ENCODE measurements around the gene MED12.

DNA sequence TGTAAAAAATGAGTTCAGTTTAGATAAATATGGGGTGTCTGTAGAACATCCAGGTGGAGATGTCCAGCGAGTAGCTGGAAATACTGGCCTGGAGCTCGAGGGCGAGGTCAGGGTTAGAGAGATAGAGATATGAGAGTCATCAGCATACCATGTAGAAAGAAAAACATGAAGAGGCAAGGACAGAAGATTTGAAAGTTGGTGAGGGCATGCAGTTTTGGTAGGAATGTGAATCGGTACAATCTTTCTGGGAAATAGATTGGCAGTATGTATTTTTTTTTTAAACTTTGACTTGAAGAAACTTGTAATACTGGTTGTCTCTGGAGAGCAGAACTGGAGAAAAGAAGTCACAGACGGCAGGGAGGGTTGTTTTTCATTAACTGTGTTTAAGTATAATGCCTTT, 47.9 kb upstream of the MED12 start:
- TF ChIP-seq, protein P1, sequence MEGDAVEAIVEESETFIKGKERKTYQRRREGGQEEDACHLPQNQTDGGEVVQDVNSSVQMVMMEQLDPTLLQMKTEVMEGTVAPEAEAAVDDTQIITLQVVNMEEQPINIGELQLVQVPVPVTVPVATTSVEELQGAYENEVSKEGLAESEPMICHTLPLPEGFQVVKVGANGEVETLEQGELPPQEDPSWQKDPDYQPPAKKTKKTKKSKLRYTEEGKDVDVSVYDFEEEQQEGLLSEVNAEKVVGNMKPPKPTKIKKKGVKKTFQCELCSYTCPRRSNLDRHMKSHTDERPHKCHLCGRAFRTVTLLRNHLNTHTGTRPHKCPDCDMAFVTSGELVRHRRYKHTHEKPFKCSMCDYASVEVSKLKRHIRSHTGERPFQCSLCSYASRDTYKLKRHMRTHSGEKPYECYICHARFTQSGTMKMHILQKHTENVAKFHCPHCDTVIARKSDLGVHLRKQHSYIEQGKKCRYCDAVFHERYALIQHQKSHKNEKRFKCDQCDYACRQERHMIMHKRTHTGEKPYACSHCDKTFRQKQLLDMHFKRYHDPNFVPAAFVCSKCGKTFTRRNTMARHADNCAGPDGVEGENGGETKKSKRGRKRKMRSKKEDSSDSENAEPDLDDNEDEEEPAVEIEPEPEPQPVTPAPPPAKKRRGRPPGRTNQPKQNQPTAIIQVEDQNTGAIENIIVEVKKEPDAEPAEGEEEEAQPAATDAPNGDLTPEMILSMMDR (conservative IDR thresholded peaks at IDR 0.05; ENCODE audit: low read length) = no peak
- TF ChIP-seq EZH2phosphoT487 (IDR thresholded peaks at IDR 0.05; ENCODE audit: borderline replicate concordance, low read depth, low read length) = no peak
